Hepatic stellate cell (primary cell): ENCODE data around the gene DOCK11.

ENCODE experiments used
- DNase-seq: peaks from one replicate; pipeline ENCODE4 v3.0.0; 2011; ENCODE audit warnings: low spot score

Gene DOCK11

DNA sequence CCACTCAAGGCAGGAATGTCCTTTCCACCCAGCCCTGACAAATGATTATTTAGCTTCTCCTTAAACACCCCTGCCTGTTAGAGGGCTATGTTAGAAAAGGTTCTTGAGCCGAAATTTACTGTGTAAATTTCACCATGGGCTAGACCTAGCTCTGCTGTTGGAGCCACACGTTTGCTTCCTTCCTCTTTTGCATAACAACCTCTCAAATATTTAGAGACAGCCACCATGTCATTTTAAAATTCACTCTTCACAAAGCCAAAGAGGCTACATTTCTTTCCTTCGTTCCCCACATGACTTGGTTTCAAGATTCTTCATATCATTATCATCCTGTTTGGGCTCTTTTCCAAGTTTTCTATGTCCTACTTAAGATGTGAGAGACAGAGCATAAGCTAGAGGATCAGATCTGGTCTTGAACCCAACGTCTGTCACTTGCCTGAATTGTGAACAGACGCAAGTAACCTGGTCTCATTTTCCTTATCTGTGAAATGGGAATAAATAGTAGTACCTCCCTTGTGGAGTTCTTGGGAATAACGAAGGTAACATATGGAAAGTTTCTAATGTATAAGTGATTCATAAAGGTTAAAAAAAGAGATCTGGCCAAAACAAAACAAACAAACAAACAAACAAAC, 6.7 kb downstream of the DOCK11 start:
- no peak for DNase-seq

DNA sequence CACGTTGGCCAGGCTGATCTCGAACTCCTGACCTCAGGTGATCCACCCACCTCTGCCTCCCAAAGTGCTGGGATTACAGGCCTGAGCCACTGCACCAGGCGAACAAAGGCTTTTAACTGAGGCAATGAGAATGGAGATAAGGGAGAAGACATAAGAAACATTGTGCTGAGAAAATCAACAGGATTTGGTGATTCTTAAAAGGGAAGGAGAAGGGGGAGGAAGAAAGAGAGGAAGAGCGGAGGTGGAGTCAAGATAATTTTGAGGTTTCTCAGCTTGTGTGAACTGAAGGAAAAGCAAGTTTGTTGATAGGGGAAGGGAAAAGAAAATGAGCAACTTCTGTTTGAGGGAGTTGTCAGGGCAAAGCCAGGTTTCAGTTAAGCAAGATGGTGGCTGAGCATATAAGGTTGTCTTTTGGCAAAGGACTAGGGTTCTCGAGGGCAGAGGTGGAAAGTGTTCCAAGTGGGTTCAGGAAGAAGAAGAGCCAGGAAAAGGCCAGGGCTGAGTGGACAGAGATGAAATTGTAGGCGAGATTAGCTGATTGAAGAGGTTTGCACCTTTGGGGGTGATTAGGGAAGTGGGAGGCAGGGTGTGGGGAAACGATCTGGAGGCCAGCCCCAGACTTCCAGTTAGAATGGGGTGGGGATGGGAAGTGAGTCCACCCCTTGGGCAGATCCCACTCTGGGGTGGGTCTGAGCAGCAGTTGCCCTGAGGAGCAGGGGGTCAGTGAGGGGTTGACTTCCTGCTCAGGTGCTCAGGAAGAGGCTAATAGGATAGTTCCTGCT, 7.8 kb downstream of the DOCK11 start:
- no peak for DNase-seq

DNA sequence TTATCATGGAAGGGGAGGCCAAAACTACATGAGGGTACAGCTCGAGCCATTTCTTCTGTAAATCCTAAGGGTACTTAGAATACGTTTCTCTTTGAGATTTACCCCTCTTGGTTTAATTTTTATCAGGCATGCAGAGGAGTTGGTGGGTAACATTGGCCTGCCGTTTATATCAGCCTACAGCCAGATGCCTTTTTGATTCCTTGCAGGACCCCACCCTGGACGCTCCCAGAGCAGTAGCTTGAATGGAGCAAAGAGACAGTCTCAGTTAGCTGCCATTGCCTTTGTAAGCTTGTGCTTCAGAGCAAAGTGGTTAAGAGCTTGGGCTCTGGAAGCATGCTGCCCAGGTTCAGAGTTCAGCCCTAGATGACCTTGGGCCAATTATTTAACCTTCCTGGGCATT, 9.0 kb downstream of the DOCK11 start:
- no peak for DNase-seq

DNA sequence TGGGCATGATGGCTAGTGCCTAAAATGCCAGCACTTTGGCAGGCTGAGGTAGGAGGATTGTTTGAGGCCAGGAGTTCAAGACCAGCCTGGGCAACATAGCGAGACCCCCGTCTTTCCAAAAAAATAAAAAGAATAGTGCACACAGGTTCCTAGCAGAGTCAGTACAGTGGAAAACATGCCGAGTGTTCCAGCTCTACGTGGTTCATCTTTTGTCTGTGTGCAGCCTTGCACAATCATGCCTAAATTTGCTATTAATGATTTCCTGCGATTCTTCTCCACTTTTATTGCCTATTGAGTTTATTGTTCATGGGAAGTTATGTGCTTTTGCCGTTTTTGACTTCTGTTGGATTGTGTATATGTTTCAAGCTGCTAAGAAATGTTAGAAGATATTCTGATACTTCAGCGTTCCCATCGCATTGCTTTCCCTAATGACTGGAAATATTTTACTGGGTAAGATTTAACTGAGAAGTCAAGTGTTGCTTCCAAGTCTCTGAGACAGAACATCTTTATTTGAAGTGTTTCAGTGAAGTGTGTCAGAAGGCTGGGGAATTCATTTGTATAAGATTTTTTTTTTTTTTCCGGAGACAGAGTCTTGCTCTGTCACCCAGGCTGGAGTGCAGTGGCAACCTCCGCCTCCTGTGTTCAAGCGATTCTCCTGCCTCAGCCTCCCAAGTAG, 11.3 kb downstream of the DOCK11 start:
- DNase-seq, result no peak

GRCh38 chrX:118507766-118508165, 12.2 kb downstream of the DOCK11 start:
- no peak for DNase-seq

DNA sequence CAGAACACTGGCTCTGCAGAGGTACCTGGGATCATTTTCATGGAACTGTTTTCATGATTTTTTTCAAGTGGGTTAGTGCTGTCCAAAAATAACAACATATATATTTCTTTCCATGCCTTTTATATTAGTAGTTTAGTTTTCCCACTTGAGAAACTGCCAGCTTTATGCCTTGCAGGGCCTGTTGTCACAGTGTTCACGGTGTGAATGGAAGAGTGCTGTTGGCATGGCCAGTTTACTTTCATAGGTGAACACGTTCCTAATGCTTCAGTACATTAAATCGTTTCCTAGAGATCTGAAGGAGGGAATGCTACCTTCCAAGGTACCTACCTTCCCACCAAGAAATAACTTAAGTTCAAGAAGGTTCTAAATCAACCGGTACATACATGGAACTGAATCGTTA, 12.6 kb downstream of the DOCK11 start:
- DNase-seq, result no peak

GRCh38 chrX:118508635-118509034, 13.0 kb downstream of the DOCK11 start:
- DNase-seq, result no peak

GRCh38 chrX:118510111-118510510, 14.5 kb downstream of the DOCK11 start:
- no peak for DNase-seq

GRCh38 chrX:118513120-118513898, 17.7 kb downstream of the DOCK11 start:
- DNase-seq, result no peak

GRCh38 chrX:118519411-118520215, 24.0 kb downstream of the DOCK11 start:
- no peak for DNase-seq

DNA sequence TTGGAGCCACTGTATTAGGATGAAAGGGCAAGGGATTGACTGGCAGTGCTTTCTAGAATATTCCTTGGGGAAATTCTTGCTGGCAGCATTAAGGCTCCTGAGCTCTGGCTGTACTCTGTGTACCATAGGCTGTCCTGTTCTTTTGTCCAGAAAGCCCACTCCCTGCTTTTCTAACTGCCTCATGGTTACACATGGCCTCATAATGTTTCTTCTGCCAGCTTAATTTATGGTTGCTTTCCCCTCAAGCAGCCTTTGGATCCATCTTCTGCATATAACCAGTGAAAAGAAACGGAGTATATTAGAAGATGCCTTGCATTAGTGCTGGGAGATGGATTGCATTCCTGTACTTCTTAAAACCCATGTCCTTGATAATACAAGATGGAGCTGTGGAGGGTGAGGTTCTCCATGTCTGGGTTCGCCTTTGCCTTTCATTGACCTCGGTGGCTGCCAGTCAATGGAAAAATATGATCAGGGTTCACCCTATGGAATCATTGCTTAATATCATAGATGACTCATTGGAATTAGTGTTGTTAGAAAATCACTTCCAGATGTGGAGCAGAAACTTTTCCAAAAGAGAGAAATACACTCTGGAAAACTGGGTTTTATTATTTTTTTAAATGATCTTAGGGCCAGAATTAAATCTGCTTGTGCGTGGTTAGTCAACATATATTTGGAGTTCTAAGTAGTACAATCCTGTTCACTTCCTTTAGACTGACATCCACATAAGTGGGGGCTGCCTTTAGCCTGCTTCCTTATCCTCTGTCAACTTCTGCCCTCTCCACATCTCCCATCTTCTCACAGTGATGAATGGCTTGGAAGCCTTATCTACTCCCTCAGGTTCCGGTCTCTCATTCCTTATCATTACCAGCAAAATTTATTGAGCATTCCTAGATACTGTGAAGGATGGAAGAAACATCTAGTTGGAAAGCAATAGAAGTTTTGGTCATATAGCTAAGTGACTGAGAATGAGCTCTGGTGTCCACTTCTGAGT, 24.9 kb downstream of the DOCK11 start:
- DNase-seq, result peak; percentile 31

DNA sequence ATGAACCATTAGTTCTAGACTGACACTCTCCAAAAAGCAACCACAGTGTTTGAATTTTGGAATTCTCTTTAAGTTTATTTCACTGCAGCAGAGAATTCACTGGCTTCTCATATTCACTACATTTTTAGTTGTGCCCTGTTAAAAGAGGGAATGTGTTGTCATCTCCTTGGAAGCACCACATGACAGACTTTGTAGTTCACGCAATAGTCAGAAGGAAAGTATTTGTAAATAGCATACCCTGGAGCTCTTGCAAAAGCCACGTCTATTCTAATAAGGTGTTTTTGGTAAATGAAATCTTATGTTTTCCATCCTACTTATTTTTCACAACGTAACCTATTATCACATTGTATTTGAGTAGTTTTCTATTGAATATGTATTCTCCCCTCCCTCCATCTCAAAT, 25.8 kb downstream of the DOCK11 start:
- DNase-seq, result no peak

DNA sequence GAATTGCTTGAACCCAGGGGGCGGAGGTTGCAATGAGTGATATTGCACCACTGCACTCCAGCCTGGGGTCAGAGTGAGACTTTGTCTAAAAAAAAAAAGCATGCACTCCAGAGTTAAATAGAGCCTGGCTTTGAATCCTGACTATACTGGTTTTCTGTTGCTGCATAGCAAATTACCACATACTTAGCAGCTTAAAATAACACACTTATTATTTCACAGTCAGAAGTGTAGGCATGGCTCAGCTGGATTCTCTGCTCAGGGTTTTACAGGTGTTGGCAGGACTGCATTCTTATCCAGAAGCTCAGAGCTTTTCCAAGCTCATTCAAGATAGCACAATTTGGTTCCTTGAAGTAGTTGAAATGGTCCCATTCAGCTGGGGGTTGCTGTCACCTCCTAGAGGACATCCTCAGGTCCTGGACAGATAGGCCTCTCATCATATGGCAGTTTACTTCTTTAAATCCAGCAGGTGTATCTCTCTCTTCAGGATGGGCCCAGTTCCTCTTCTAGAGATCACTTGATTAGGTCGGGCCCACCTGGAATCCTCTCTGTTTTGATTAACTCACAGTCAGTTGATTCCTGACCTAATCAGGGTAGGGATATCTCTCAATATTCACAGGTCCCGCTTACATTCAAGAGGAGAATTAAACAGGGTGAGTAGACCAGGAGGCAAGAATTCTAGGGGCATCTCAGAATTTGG, 26.8 kb downstream of the DOCK11 start:
- no peak for DNase-seq

DNA sequence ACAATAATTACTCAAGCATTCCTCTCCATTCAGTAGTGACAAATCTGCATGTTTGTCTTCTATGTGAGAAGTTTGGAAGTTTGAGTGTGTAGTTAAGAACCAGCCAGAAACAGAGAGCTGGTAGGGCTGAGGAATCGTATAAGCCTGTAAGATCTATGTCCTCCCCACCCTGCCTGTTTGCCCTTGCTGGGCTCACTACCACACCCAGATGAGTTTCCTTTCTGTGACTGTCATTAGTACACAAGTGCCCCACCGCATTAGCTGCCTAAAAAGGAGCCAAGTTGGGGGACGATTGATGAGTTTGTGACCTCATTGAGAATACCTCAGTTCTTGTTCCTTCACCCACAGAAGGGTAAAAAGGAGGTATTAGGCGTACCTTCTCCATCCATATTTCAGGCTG, 28.3 kb downstream of the DOCK11 start:
- DNase-seq, result no peak

DNA sequence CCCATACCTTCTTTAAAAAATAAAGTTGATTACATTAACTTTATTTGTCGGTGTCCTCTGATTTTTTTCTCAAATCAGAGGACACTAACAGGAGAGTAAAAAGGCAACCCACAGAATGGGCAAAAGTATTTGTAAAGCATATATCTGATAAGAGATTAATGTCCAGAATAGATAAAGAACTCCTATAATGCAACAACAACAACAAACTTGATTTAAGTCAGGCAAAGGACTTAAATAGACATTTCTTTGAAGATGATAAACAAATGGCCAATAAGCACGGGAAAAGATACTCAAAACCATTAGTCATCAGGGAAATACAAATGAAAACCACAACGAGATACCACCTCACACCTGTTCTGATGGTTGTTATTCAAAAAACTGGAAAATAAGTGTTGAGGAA, 28.7 kb downstream of the DOCK11 start:
- DNase-seq, result no peak

DNA sequence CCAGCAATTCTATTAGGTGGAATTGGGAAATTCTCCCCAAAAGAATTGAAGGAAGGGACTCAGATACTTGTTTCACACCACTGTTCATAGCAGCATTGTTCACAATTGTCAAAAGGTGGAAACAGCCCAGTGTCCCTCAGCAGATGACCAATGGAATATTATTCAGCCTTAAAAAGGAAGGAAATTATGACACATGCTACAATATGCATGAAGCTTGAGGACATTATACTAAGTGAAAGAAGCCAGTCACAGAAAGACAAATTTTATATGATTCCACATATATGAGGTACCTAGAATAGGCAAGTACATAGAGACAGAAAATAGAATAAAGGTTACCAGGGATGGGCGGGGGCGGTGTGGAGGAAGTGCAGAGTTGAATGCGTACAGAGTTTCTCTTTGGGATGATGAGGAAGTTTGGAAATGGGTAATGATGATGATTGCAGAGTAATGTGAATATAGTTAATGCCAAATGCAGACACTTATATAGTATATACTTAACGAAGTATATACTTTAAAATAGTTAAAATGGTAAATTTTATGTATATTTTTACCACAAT, 29.6 kb downstream of the DOCK11 start:
- no peak for DNase-seq

GRCh38 chrX:118526149-118526548, 30.5 kb downstream of the DOCK11 start:
- DNase-seq, result no peak

DNA sequence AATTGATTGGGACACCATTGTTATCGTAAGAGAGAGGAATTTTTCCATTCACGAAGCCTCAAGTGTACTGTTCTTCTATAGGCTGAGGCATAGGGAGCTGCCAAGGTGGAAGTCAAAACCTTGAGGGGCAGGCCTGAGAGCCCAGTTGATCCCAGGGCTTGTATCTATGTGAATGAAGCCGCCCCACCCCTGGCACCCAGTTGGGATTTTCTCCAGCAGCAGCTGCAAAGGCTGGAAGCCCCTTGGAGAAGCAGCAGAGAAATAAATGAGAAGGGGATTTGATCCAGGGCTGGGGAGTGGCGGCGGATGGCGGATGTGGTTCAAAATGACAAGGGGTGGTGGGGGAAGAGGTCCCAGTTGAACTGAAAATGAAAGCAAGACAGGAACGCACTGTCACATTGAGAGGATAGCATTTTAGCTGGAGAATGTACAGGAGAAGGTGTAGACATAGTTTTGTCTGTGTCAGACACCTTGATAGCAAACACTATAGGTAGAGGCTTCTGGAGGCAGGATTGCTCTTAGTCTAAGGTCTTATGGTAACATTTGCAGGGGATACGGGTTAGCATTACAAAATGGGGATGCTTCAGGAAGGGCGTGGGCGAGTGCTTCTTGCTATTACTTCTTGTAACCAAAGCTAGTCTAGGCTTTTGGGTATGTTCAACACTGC, 32.6 kb downstream of the DOCK11 start:
- DNase-seq, result no peak
